ENCODE data around the gene TPCN1. TPM values are rescaled to one million over a fixed set of nuclear protein-coding genes. Genes with fewer than 3 reads are reported as not detected.

The TPCN1 gene
- polyA plus RNA-seq, 1 experiment, result 10.9 TPM

- TF ChIP-seq, protein P1, sequence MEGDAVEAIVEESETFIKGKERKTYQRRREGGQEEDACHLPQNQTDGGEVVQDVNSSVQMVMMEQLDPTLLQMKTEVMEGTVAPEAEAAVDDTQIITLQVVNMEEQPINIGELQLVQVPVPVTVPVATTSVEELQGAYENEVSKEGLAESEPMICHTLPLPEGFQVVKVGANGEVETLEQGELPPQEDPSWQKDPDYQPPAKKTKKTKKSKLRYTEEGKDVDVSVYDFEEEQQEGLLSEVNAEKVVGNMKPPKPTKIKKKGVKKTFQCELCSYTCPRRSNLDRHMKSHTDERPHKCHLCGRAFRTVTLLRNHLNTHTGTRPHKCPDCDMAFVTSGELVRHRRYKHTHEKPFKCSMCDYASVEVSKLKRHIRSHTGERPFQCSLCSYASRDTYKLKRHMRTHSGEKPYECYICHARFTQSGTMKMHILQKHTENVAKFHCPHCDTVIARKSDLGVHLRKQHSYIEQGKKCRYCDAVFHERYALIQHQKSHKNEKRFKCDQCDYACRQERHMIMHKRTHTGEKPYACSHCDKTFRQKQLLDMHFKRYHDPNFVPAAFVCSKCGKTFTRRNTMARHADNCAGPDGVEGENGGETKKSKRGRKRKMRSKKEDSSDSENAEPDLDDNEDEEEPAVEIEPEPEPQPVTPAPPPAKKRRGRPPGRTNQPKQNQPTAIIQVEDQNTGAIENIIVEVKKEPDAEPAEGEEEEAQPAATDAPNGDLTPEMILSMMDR (IDR thresholded peaks at IDR 0.05; ENCODE audit: low read depth, low read length), result no peak
- DNase-seq (ENCODE audit: low read depth, low spot score), result no peak
- Histone ChIP-seq H3K27ac (ENCODE audit: low read depth, low read length) (peak overlapping the region; percentile 97), H3K27me3 (ENCODE audit: control insufficient read depth, insufficient read depth, low read length) (no peaks in the 10 kb centered on the region), H3K9me3 (ENCODE audit: control insufficient read depth, insufficient read depth, low read length) (no peaks in the 10 kb centered on the region; the same call in 1 of the 2 replicates), H3K4me3 (ENCODE audit: low read depth, low read length) (no peak overlapping the region)
- ChIA-PET POLR2A (interaction anchor here (0.6 kb wide), 1 partner anchor 25 kb away, joined by 3 read pairs; no protein-coding TSS in a partner anchor), CTCF (no interaction called here)
These were observed 21.3 kb downstream of the TPCN1 start for GRCh38 chr12:113242560-113242959.

DNA sequence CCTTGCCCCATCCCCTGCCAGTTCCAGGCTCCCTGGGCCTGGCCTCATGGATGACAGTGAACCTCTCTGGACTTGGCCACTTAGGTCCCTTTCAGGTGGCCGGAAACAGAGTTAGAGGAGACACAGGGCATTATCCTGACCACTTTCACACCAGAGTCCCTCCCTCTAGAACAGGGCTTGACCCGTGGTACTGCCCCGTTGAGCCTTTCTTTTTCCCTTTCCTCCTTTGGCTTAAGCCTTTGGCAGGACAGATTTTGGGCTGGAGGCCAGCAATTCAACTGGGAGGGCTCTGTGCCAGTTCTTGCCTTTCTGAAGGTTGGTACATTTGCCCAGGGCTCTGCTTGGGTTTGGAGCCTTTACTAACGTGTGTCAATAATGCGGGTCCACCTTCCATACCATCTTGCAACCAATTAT, 22.8 kb downstream of the TPCN1 start:
- TF ChIP-seq, protein P1 (IDR thresholded peaks at IDR 0.05; ENCODE audit: low read depth, low read length), result no peak
- no peaks in the 10 kb centered on the region; the same call in 1 of the 2 replicates for H3K9me3 ChIP-seq (ENCODE audit: control insufficient read depth, insufficient read depth, low read length)
- H3K4me3 ChIP-seq (ENCODE audit: low read depth, low read length), result no peak overlapping the region
- no peak overlapping the region for H3K27ac ChIP-seq (ENCODE audit: low read depth, low read length)
- no peak for DNase-seq (ENCODE audit: low read depth, low spot score)
- H3K27me3 ChIP-seq (ENCODE audit: control insufficient read depth, insufficient read depth, low read length), result no peaks in the 10 kb centered on the region
- ChIA-PET POLR2A (no interaction called here), CTCF (interaction anchor here (0.6 kb wide), 1 partner anchor 47 kb away, joined by 5 read pairs; no protein-coding TSS in a partner anchor)

- DNase-seq (ENCODE audit: low read depth, low spot score), result no peak
- Histone ChIP-seq H3K4me3 (ENCODE audit: low read depth, low read length) (no peak overlapping the region), H3K27me3 (ENCODE audit: control insufficient read depth, insufficient read depth, low read length) (no peaks in the 10 kb centered on the region), H3K27ac (ENCODE audit: low read depth, low read length) (no peak overlapping the region), H3K9me3 (ENCODE audit: control insufficient read depth, insufficient read depth, low read length) (no peaks in the 10 kb centered on the region; the same call in 1 of the 2 replicates)
- ChIA-PET CTCF (interaction anchor here (0.6 kb wide), 1 partner anchor 47 kb away, joined by 5 read pairs; no protein-coding TSS in a partner anchor), POLR2A (no interaction called here)
- TF ChIP-seq, protein P1 (IDR thresholded peaks at IDR 0.05; ENCODE audit: low read depth, low read length), result no peak
These were observed 23.3 kb downstream of the TPCN1 start for GRCh38 chr12:113244478-113244958.

DNA sequence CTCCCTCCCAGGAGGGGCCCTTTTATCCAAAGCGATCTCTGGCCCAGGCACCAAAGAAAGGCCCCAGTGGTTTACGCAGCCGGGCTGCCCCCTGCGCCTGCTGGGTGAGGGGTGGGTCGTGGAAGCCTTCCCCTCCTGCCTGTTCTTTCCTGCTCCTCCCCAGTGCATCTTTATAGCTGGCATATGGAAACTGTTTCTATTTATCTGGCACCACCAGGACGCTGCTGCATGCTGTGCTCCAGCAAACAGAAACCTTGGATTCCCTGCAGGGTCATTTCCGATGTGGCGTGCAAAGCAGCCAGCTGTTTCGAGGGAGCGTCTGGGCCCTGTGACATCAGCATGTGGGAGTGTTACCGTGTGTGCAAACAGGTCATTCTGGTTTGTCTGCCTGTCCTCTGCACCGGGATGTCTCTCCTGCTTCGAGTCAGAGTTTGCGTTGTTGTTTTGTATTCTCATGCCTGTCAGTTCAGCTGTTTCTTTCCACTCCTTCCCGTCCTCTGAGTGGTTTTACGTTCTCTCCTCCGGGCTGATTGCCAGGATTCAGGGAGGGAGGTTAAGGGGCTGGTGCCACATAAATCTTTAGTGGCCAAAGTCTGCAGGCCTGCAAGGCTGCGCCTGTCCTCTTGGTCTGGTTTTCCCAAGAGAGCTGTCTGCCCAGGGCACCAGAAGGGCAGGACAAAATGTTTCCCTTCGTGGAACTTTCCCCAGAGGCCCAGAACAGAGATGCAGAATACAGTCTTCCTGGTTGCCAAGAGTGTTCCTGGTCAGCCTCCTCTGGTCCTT, 24.6 kb downstream of the TPCN1 start:
- H3K4me3 ChIP-seq (ENCODE audit: low read depth, low read length), result 0 out of 2 replicates have a peak overlapping the region, but pooled peaks have one; percentile 17
- no peaks in the 10 kb centered on the region for H3K27me3 ChIP-seq (ENCODE audit: control insufficient read depth, insufficient read depth, low read length)
- no peaks in the 10 kb centered on the region; the same call in 1 of the 2 replicates for H3K9me3 ChIP-seq (ENCODE audit: control insufficient read depth, insufficient read depth, low read length)
- TF ChIP-seq, protein P1 (IDR thresholded peaks at IDR 0.05; ENCODE audit: low read depth, low read length), result no peak
- peak; percentile 60 for DNase-seq (ENCODE audit: low read depth, low spot score)
- POLR2A ChIA-PET, result interaction anchor here (0.5 to 1.0 kb wide), 5 partner anchors 8 to 100 kb away, joined by 3 to 4 read pairs (median 3); no protein-coding TSS in a partner anchor
- CTCF ChIA-PET, result interaction anchor here (0.8 to 1.6 kb wide), 2 partner anchors 49 to 253 kb away, joined by 3 to 6 read pairs; no protein-coding TSS in a partner anchor
- peak overlapping the region; percentile 74 for H3K27ac ChIP-seq (ENCODE audit: low read depth, low read length)

All from AG04450 (cell line).